IMR-90 (cell line): ENCODE measurements around the gene TSKS. TPM values are rescaled to one million over a fixed set of nuclear protein-coding genes. Genes with fewer than 3 reads are reported as not detected.

Experiments
- ATAC-seq: fragments of 200-7000 bp; cut with Tn5 transposase; 2 replicates; pipeline ENCODE4 v1.9.1; 2020; ENCODE audit warnings: low read depth, mild to moderate bottlenecking, moderate library complexity
- BruUV-seq: library from RNA; stranded (reverse); fragments of 400-500 nt; replicated peaks from 2 replicates; lab custom pipeline; 2021; lab: Mats Ljungman, UMichigan
- CTCF ChIA-PET: fragments of 300-600 bp; formaldehyde crosslinking; extraction: SDS; loops from one replicate; lab custom pipeline; 2021; ENCODE audit warnings: antibody characterized with exemption; lab: Yijun Ruan, JAX
- POLR2A ChIA-PET: fragments of 300-600 bp; sonication (Branson Sonifier 250); formaldehyde crosslinking; loops from one replicate; lab custom pipeline; 2022; ENCODE audit warnings: antibody characterized with exemption; ENCODE audit not compliant: unreplicated experiment; lab: Charles Lee
- DNase-seq: peaks from one replicate; pipeline ENCODE4 v3.0.0; 2013
- H2AFZ ChIP-seq: replicated peaks from 2 replicates; pipeline ENCODE3; 2013; ENCODE audit warnings: low read length, mild to moderate bottlenecking; ENCODE audit not compliant: poor library complexity
- H2AK5ac ChIP-seq: 2 replicates; pipeline ENCODE4 v1.6.1; 2013; ENCODE audit warnings: low read depth, low read length, inconsistent platforms
- H2AK9ac ChIP-seq: replicated peaks from 2 replicates; pipeline ENCODE3; 2013; ENCODE audit warnings: mild to moderate bottlenecking, low read depth, low read length, moderate library complexity; ENCODE audit not compliant: poor library complexity
- H2BK120ac ChIP-seq: 2 replicates; pipeline ENCODE4 v1.6.1; 2013; ENCODE audit warnings: low read depth, low read length, inconsistent platforms
- H2BK15ac ChIP-seq: 3 replicates; pipeline ENCODE4 v1.6.1; 2013; ENCODE audit warnings: low read depth, low read length, inconsistent platforms
- H2BK20ac ChIP-seq: 2 replicates; pipeline ENCODE4 v1.6.1; 2013; ENCODE audit warnings: low read depth, mild to moderate bottlenecking, inconsistent platforms, low read length, moderate library complexity
- H2BK5ac ChIP-seq: 2 replicates; pipeline ENCODE4 v1.6.1; 2013; ENCODE audit warnings: mild to moderate bottlenecking, low read depth, low read length, inconsistent platforms; ENCODE audit not compliant: poor library complexity, severe bottlenecking
- H3K14ac ChIP-seq: replicated peaks from 2 replicates; pipeline ENCODE4 v1.6.1; 2013; ENCODE audit warnings: low read depth, low read length, inconsistent platforms
- H3K18ac ChIP-seq: 2 replicates; pipeline ENCODE4 v1.6.1; 2013; ENCODE audit warnings: low read depth, low read length, control low read depth
- H3K23ac ChIP-seq: 2 replicates; pipeline ENCODE4 v1.6.1; 2013; ENCODE audit warnings: low read depth, low read length, inconsistent platforms
- H3K27ac ChIP-seq: 2 replicates; pipeline ENCODE4 v1.5.1; 2013; ENCODE audit warnings: mild to moderate bottlenecking, control low read depth, low read length; ENCODE audit not compliant: insufficient read depth
- H3K27me3 ChIP-seq: 2 replicates; pipeline ENCODE4 v1.6.1; 2013; ENCODE audit warnings: low read length; ENCODE audit not compliant: control insufficient read depth, insufficient read depth
- H3K36me3 ChIP-seq: 2 replicates; pipeline ENCODE4 v1.6.1; 2013; ENCODE audit warnings: low read length, mixed read lengths; ENCODE audit not compliant: control insufficient read depth, insufficient read depth
- H3K4ac ChIP-seq: 2 replicates; pipeline ENCODE4 v1.6.1; 2013; ENCODE audit warnings: low read depth, low read length, inconsistent platforms
- H3K4me1 ChIP-seq: 2 replicates; pipeline ENCODE4 v1.6.1; 2013; ENCODE audit warnings: low read length, mixed read lengths; ENCODE audit not compliant: control insufficient read depth, insufficient read depth
- H3K4me2 ChIP-seq: 2 replicates; pipeline ENCODE4 v1.6.1; 2013; ENCODE audit warnings: low read depth, mild to moderate bottlenecking, control low read depth, low read length, moderate library complexity
- H3K4me3 ChIP-seq: 2 replicates; pipeline ENCODE4 v1.5.1; 2013; ENCODE audit warnings: low read depth, mild to moderate bottlenecking, control low read depth, low read length, moderate library complexity; ENCODE audit not compliant: insufficient read depth
- H3K56ac ChIP-seq: 2 replicates; pipeline ENCODE4 v1.6.1; 2013; ENCODE audit warnings: low read length, inconsistent platforms; ENCODE audit not compliant: insufficient read depth; ENCODE audit errors: extremely low read depth
- H3K79me1 ChIP-seq, 2 experiments: 2 replicates each; pipeline ENCODE4 v1.6.1; 2013; ENCODE audit warnings: low read length in 2 of 2, inconsistent platforms in 1 of 2, low read depth in 1 of 2
- H3K9ac ChIP-seq: 2 replicates; pipeline ENCODE4 v1.6.1; 2013; ENCODE audit warnings: low read depth, low read length, control low read depth
- H3K9me1 ChIP-seq: 2 replicates; pipeline ENCODE4 v1.6.1; 2013; ENCODE audit warnings: low read length, inconsistent platforms; ENCODE audit not compliant: insufficient read depth
- H3K9me3 ChIP-seq: 2 replicates; pipeline ENCODE4 v1.6.1; 2013; ENCODE audit warnings: low read length; ENCODE audit not compliant: control insufficient read depth, insufficient read depth
- H4K20me1 ChIP-seq: 2 replicates; pipeline ENCODE4 v1.6.1; 2013; ENCODE audit warnings: low read length, inconsistent platforms; ENCODE audit not compliant: insufficient read depth
- H4K5ac ChIP-seq: 2 replicates; pipeline ENCODE4 v1.6.1; 2013; ENCODE audit warnings: mild to moderate bottlenecking, low read depth, low read length, control low read depth
- H4K8ac ChIP-seq, 2 experiments: 2 replicates each; pipeline ENCODE4 v1.6.1; 2013; ENCODE audit warnings: low read depth in 2 of 2, low read length in 2 of 2, control low read depth in 1 of 2, inconsistent platforms in 1 of 2
- H4K91ac ChIP-seq: 2 replicates; pipeline ENCODE4 v1.6.1; 2013; ENCODE audit warnings: low read depth, low read length, inconsistent platforms; ENCODE audit not compliant: insufficient read depth
- MAZ ChIP-seq: IDR thresholded peaks from 2 replicates; pipeline ENCODE4 v1.6.1; 2012; ENCODE audit warnings: low read depth, mild to moderate bottlenecking, low read length, improper control_type of control experiment, moderate library complexity, borderline replicate concordance
- NFE2L2 ChIP-seq: fragments of 150-350 bp; IDR thresholded peaks from 2 replicates; pipeline ENCODE4 v1.6.1; 2016; ENCODE audit warnings: low read depth, mild to moderate bottlenecking, low read length
- WGBS, 2 experiments: methylation state at CpG; one replicate each; pipeline versions ENCODE4 v1.1.5 to v1.1.7; 2013; ENCODE audit warnings: missing lambda C conversion rate in 2 of 2; ENCODE audit not compliant: insufficient read length in 1 of 2; ENCODE audit errors: extremely low coverage in 2 of 2; 5-methylcytosine and 5-hydroxymethylcytosine counted together
- dilution Hi-C: fragments of 300-500 bp; cut with HindIII; formaldehyde crosslinking; loops from one replicate; pipeline ENCODE4 v1.14.3; 2018; ENCODE audit warnings: low sequenced_read_pairs; ENCODE audit not compliant: unreplicated experiment
- in situ Hi-C: fragments of 300-500 bp; cut with MboI; formaldehyde crosslinking; loops from 3 replicates; pipeline ENCODE4 v1.14.3; 2019; ENCODE audit warnings: low sequenced_read_pairs, inconsistent platforms, mixed read lengths
- intact Hi-C: fragments of 100-400 bp; cut with micrococcal nuclease; formaldehyde crosslinking; loops from 2 replicates; pipeline ENCODE4 v1.10.0; 2022
- polyA plus RNA-seq, 3 experiments: library from polyadenylated mRNA; depleted of rRNA; stranded (reverse); fragments of >200 nt; gene quantifications; 2 replicates each; pipeline ENCODE4 v1.2.3, GENCODE V29; 2012; ENCODE audit warnings: low replicate concordance in 1 of 3
- total RNA-seq: library from RNA; depleted of rRNA; stranded (reverse); fragments of >200 nt; gene quantifications from 2 replicates; pipeline ENCODE4 v1.2.3, GENCODE V29; 2012

The TSKS gene
- total and polyA plus RNA-seq, 2 of the 4 experiments (the other 2 are of a cell fraction) = not detected

DNA sequence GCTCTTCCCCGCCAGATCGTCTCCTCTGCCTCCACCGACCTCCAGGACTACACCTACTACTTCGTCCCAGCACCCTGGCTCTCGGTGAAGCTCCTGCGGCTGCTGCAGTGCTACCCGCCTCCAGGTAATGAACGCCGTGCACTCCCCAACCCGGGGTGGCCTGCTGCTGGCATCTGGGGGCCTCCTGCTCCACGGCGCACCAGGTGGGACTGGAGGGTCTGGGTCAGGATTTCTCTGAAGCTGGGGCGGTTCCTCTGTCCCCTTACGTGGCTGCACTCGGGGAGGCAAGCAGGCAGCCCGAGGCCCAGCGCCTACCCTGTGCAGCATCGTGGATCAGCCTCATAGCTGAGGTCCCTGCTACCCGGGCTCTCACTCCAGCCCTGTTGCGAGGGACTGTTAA is 32.5 kb upstream of the TSKS start:
- Histone ChIP-seq H3K4me2 (no peak overlapping the region), H2AK5ac (no peak overlapping the region), H2AFZ (no peak overlapping the region), H3K4me3 (no peak overlapping the region), H3K4me1 (peaks cover 2% of the 10 kb centered on the region; the same call in 1 of the 2 replicates), H4K91ac (no peak overlapping the region), H3K79me1 (peaks cover 8 to 26% of the 10 kb centered on the region in 2 experiments), H2AK9ac (no peak overlapping the region), H3K23ac (no peak overlapping the region), H3K9ac (no peak overlapping the region), H3K27me3 (no peaks in the 10 kb centered on the region), H3K18ac (no peak overlapping the region), H3K4ac (no peak overlapping the region), H3K56ac (no peak overlapping the region), H2BK20ac (no peak overlapping the region), H3K36me3 (peaks cover 79% of the 10 kb centered on the region), H4K20me1 (peaks cover 23% of the 10 kb centered on the region), H2BK5ac (no peak overlapping the region), H3K9me1 (0 out of 2 replicates have a peak, but pooled peaks cover 4% of the 10 kb centered on the region), H3K9me3 (no peaks in the 10 kb centered on the region), H4K5ac (no peak overlapping the region), H4K8ac (no peak overlapping the region), H2BK120ac (no peak overlapping the region), H3K27ac (no peak overlapping the region), H3K14ac (no peak overlapping the region), H2BK15ac (no peak overlapping the region)
- TF ChIP-seq MAZ = no peak
- TF ChIP-seq NFE2L2 = no peak
- dilution Hi-C loops (no loop called here), intact Hi-C loops (no loop called here), in situ Hi-C loops (no loop called here)
- CTCF ChIA-PET = no interaction called here
- BruUV-seq = no TSS peak
- POLR2A ChIA-PET = no interaction called here
- DNase-seq = no peak
- no peak for ATAC-seq
- 98% methylated on average over 6 of the region's 20 CpGs; no CpG with 5 or more reads in 1 of the 2 experiments for WGBS, 2 experiments
